Measurements from ENCODE around the gene SLCO4A1. TPM values are rescaled to one million over a fixed set of nuclear protein-coding genes. Genes with fewer than 3 reads are reported as not detected.

Gene SLCO4A1
- total and polyA plus RNA-seq, 9 of the 15 experiments (the other 6 are each of a cell fraction or from before 2014, with no cell fraction given): 1.6 to 21.9 (median 12.8) TPM

- TF ChIP-seq FOXA1 (IDR thresholded peaks at IDR 0.05; ENCODE audit: borderline replicate concordance): no peak
- no peak for TF ChIP-seq ZBTB9 (CRISPR knock-in tag; IDR thresholded peaks at IDR 0.05)
Measured at GRCh38 chr20:62699741-62700140, 57.4 kb downstream of the SLCO4A1 start (continued).

DNA sequence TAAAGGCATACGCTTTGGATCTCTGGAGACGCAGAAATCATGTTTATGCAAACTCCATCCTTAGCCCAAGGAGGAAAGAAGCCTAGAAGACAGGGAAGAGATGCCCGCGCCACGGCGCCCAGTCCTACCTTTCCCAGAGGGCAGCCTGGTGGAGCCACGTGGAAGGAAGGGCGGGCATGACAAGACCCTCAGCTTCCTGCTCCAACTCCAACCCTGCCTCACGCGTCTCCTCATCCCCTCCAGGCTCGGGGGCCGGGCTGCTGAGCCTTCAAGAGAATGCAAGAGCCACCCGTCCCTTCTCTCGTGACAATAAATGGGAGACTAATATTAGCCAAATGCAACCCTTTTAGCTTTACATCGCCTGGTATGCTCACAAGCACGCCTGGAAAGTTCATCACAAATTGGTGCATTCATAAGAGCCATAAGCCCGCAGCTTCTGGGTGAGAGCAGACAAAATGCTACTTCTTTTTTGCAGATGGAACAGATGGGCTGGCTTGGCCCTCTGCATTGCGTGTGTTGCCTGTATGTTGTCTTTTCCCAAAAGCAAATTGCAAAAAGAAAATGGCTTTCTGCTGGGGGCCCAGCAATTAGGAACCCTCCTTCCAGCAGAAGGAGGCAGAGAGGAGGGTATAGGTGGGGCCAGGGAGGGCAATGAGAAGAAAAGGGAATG, 58.1 kb downstream of the SLCO4A1 start:
- TF ChIP-seq, protein P1, sequence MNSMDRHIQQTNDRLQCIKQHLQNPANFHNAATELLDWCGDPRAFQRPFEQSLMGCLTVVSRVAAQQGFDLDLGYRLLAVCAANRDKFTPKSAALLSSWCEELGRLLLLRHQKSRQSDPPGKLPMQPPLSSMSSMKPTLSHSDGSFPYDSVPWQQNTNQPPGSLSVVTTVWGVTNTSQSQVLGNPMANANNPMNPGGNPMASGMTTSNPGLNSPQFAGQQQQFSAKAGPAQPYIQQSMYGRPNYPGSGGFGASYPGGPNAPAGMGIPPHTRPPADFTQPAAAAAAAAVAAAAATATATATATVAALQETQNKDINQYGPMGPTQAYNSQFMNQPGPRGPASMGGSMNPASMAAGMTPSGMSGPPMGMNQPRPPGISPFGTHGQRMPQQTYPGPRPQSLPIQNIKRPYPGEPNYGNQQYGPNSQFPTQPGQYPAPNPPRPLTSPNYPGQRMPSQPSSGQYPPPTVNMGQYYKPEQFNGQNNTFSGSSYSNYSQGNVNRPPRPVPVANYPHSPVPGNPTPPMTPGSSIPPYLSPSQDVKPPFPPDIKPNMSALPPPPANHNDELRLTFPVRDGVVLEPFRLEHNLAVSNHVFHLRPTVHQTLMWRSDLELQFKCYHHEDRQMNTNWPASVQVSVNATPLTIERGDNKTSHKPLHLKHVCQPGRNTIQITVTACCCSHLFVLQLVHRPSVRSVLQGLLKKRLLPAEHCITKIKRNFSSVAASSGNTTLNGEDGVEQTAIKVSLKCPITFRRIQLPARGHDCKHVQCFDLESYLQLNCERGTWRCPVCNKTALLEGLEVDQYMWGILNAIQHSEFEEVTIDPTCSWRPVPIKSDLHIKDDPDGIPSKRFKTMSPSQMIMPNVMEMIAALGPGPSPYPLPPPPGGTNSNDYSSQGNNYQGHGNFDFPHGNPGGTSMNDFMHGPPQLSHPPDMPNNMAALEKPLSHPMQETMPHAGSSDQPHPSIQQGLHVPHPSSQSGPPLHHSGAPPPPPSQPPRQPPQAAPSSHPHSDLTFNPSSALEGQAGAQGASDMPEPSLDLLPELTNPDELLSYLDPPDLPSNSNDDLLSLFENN (IDR thresholded peaks at IDR 0.05; ENCODE audit: low read depth in 2 of 2, low read length in 2 of 2): no peak
- TF ChIP-seq, protein P2, sequence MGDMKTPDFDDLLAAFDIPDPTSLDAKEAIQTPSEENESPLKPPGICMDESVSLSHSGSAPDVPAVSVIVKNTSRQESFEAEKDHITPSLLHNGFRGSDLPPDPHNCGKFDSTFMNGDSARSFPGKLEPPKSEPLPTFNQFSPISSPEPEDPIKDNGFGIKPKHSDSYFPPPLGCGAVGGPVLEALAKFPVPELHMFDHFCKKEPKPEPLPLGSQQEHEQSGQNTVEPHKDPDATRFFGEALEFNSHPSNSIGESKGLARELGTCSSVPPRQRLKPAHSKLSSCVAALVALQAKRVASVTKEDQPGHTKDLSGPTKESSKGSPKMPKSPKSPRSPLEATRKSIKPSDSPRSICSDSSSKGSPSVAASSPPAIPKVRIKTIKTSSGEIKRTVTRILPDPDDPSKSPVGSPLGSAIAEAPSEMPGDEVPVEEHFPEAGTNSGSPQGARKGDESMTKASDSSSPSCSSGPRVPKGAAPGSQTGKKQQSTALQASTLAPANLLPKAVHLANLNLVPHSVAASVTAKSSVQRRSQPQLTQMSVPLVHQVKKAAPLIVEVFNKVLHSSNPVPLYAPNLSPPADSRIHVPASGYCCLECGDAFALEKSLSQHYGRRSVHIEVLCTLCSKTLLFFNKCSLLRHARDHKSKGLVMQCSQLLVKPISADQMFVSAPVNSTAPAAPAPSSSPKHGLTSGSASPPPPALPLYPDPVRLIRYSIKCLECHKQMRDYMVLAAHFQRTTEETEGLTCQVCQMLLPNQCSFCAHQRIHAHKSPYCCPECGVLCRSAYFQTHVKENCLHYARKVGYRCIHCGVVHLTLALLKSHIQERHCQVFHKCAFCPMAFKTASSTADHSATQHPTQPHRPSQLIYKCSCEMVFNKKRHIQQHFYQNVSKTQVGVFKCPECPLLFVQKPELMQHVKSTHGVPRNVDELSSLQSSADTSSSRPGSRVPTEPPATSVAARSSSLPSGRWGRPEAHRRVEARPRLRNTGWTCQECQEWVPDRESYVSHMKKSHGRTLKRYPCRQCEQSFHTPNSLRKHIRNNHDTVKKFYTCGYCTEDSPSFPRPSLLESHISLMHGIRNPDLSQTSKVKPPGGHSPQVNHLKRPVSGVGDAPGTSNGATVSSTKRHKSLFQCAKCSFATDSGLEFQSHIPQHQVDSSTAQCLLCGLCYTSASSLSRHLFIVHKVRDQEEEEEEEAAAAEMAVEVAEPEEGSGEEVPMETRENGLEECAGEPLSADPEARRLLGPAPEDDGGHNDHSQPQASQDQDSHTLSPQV (IDR thresholded peaks at IDR 0.05): no peak
- TF ChIP-seq L3MBTL2 (IDR thresholded peaks at IDR 0.05) (no peak), ATF1 (CRISPR knock-in tag; IDR thresholded peaks at IDR 0.05) (no peak), ATF1 (tag; IDR thresholded peaks at IDR 0.05) (no peak), ETV5 (CRISPR knock-in tag; IDR thresholded peaks at IDR 0.05; ENCODE audit: low read depth) (no peak)
- TF ChIP-seq, protein P3, sequence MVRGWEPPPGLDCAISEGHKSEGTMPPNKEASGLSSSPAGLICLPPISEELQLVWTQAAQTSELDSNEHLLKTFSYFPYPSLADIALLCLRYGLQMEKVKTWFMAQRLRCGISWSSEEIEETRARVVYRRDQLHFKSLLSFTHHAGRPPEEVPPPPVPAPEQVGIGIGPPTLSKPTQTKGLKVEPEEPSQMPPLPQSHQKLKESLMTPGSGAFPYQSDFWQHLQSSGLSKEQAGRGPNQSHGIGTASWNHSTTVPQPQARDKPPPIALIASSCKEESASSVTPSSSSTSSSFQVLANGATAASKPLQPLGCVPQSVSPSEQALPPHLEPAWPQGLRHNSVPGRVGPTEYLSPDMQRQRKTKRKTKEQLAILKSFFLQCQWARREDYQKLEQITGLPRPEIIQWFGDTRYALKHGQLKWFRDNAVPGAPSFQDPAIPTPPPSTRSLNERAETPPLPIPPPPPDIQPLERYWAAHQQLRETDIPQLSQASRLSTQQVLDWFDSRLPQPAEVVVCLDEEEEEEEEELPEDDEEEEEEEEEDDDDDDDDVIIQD (CRISPR knock-in tag; IDR thresholded peaks at IDR 0.05): no peak
- H3K27me3 ChIP-seq (ENCODE audit: control insufficient read depth in 2 of 2, insufficient read depth in 2 of 2, low read length in 2 of 2): peaks cover 55 to 95% of the 10 kb centered on the region in 2 experiments
- POLR2A ChIA-PET: interaction anchor here (0.7 to 1.1 kb wide), 2 partner anchors 92 to 1406 kb away, joined by 3 read pairs; no protein-coding TSS in a partner anchor
- no TSS peak for BruUV-seq (replicated peaks)
- ATAC-seq (no peak), DNase-seq (ENCODE audit: extremely low read depth in 1 of 4, low spot score in 3 of 4) (no peak), FAIRE-seq (no peak)
- no peak overlapping the region for H3K4me2 ChIP-seq (ENCODE audit: insufficient read depth, low read length)
- intact Hi-C loops (cut with micrococcal nuclease): no loop called here
- in situ Hi-C loops (cut with MboI): no loop called here
- H3K9me1 ChIP-seq (ENCODE audit: control insufficient read depth, insufficient read depth, low read length): no peaks in the 10 kb centered on the region
- H3K36me3 ChIP-seq (ENCODE audit: control insufficient read depth, insufficient read depth, low read length): no peaks in the 10 kb centered on the region
- H4K20me1 ChIP-seq (replicated peaks; ENCODE audit: control insufficient read depth, insufficient read depth, low read length): peaks cover 15% of the 10 kb centered on the region; the same call in 1 of the 2 replicates
- H3K27ac ChIP-seq (ENCODE audit: extremely low read depth, low read depth, low read length): no peak overlapping the region
- CTCF ChIA-PET (ENCODE audit: low intra/inter-chr PET ratio): no interaction called here
- 4% methylated on average over 17 of the region's 18 CpGs for WGBS (ENCODE audit: insufficient coverage, low coverage, missing lambda C conversion rate)
- H3K4me1 ChIP-seq (replicated peaks in 1 of 2; ENCODE audit: control insufficient read depth in 2 of 2, insufficient read depth in 2 of 2, low read length in 2 of 2): peaks cover 0 to 22% of the 10 kb centered on the region in 2 experiments; a peak in 4 of 5 replicates
- H2AFZ ChIP-seq (ENCODE audit: low read depth, low read length): no peak overlapping the region
- no peak overlapping the region for H3K4me3 ChIP-seq
- H3K9me3 ChIP-seq (replicated peaks; ENCODE audit: control insufficient read depth, insufficient read depth, low read depth, low read length): no peaks in the 10 kb centered on the region
- H3K79me2 ChIP-seq (ENCODE audit: control insufficient read depth, insufficient read depth, low read length): no peaks in the 10 kb centered on the region
- H3K9ac ChIP-seq (ENCODE audit: insufficient read depth in 1 of 2, low read depth in 2 of 2, low read length in 2 of 2): no peak overlapping the region

All from K562 (cell line).